HepG2 (cell line): ENCODE results near the gene HERC4. TPM values are rescaled to one million over a fixed set of nuclear protein-coding genes. Genes with fewer than 3 reads are reported as not detected.

Source experiments
- ATAC-seq: fragments of 200-7000 bp; cut with Tn5 transposase; 3 replicates; pipeline ENCODE4 v1.9.1; 2020; ENCODE audit warnings: mild to moderate bottlenecking, moderate library complexity
- BruUV-seq: library from RNA; stranded (reverse); fragments of 400-500 nt; replicated peaks from 2 replicates; lab custom pipeline; 2021; lab: Mats Ljungman, UMichigan
- CTCF ChIA-PET: fragments of 300-600 bp; formaldehyde crosslinking; extraction: SDS; loops from one replicate; lab custom pipeline; 2021; ENCODE audit warnings: low total read pairs, inconsistent platforms, low intra/inter-chr PET ratio; lab: Yijun Ruan, JAX
- POLR2A ChIA-PET: fragments of 350-600 bp; sonication (Branson Sonifier 250); formaldehyde crosslinking; loops from one replicate; lab custom pipeline; 2020; ENCODE audit warnings: antibody characterized with exemption, inconsistent platforms; lab: Yijun Ruan, JAX
- DNase-seq: peaks from one replicate; pipeline ENCODE4 v3.0.0-alpha.2; 2015; ENCODE audit warnings: low spot score
- FAIRE-seq: peaks from 3 replicates; lab custom pipeline; 2011; peaks lifted over from hg19 to GRCh38; lab: Jason Lieb, UNC
- H2AFZ ChIP-seq: one replicate; pipeline ENCODE4 v1.6.1; 2011; ENCODE audit warnings: low read length, inconsistent platforms
- H3K27ac ChIP-seq: fragments of 300-600 bp; 3 replicates; pipeline ENCODE4 v1.8.0; 2011; ENCODE audit warnings: mixed run types, mild to moderate bottlenecking, mixed read lengths, low read length, inconsistent platforms; ENCODE audit not compliant: insufficient read depth; ENCODE audit errors: extremely low read length
- H3K27me3 ChIP-seq, 2 experiments: fragments of 200-600 bp in 1 of 2; 2 replicates in 1 of 2; 3 replicates in 1 of 2; pipeline versions ENCODE4 v1.6.0 to v1.8.0; 2011; ENCODE audit warnings: low read length in 2 of 2, mild to moderate bottlenecking in 2 of 2, moderate library complexity in 2 of 2, inconsistent platforms in 1 of 2; ENCODE audit not compliant: insufficient read depth in 2 of 2, control insufficient read depth in 1 of 2
- H3K36me3 ChIP-seq, 2 experiments: fragments of 200-600 bp in 1 of 2; replicated peaks in 1 of 2; 2 replicates in 1 of 2; 3 replicates in 1 of 2; pipeline versions ENCODE4 v1.5.1 to v1.8.0; 2011; ENCODE audit warnings: low read length in 2 of 2, inconsistent platforms in 1 of 2; ENCODE audit not compliant: insufficient read depth in 2 of 2, control insufficient read depth in 1 of 2
- H3K4me1 ChIP-seq: 2 replicates; pipeline ENCODE4 v1.5.1; 2012; ENCODE audit warnings: low read length, inconsistent platforms; ENCODE audit not compliant: insufficient read depth
- H3K4me2 ChIP-seq: 2 replicates; pipeline ENCODE4 v1.6.0; 2011; ENCODE audit warnings: low read depth, low read length, inconsistent platforms
- H3K4me3 ChIP-seq, 3 experiments: fragments of 200-600 bp in 1 of 3; sonication (generic), shearing (Covaris generic) in 1 of 3; replicated peaks in 1 of 3; 2 replicates each; pipeline ENCODE4 v1.5.1; 2011 to 2016; ENCODE audit warnings: low read length in 3 of 3, inconsistent platforms in 2 of 3, low read depth in 2 of 3, mild to moderate bottlenecking in 2 of 3, control low read depth in 1 of 3, mixed read lengths in 1 of 3; ENCODE audit not compliant: insufficient read depth in 1 of 3
- H3K79me2 ChIP-seq: one replicate; pipeline ENCODE4 v1.6.1; 2011; ENCODE audit warnings: low read length, inconsistent platforms; ENCODE audit not compliant: insufficient read depth
- H3K9ac ChIP-seq: 2 replicates; pipeline ENCODE4 v1.6.0; 2011; ENCODE audit warnings: mild to moderate bottlenecking, low read depth, low read length, inconsistent platforms; ENCODE audit not compliant: insufficient read depth
- H3K9me3 ChIP-seq: 2 replicates; pipeline ENCODE4 v1.5.1; 2012; ENCODE audit warnings: mild to moderate bottlenecking, low read length
- H4K20me1 ChIP-seq: 2 replicates; pipeline ENCODE4 v1.6.0; 2011; ENCODE audit warnings: inconsistent platforms, mild to moderate bottlenecking, low read length, moderate library complexity; ENCODE audit not compliant: insufficient read depth
- BORCS8-MEF2B ChIP-seq: sonication (generic); formaldehyde crosslinking; IDR thresholded peaks from 2 replicates; pipeline ENCODE4 v1.8.0; 2022; ENCODE audit warnings: mild to moderate bottlenecking, missing genetic modification reagents
- CENPT ChIP-seq: sonication (generic); formaldehyde crosslinking; IDR thresholded peaks from 2 replicates; pipeline ENCODE4 v1.8.0; 2022; ENCODE audit warnings: low read depth, mild to moderate bottlenecking, moderate library complexity, missing genetic modification reagents
- CTCF ChIP-seq: sonication (generic); formaldehyde crosslinking; IDR thresholded peaks from 2 replicates; pipeline ENCODE4 v1.5.0; 2020; ENCODE audit warnings: mild to moderate bottlenecking, missing genetic modification reagents, moderate library complexity
- DR1 ChIP-seq: sonication (generic); formaldehyde crosslinking; IDR thresholded peaks from 2 replicates; pipeline ENCODE4 v1.8.0; 2021; ENCODE audit warnings: mild to moderate bottlenecking, missing genetic modification reagents, inconsistent platforms
- ETV6 ChIP-seq: sonication (generic); formaldehyde crosslinking; conservative IDR thresholded peaks from 2 replicates; pipeline ENCODE4 v1.4.0; 2020; ENCODE audit warnings: missing genetic modification reagents
- FOXM1 ChIP-seq: sonication (generic); formaldehyde crosslinking; IDR thresholded peaks from 2 replicates; pipeline ENCODE4 v1.5.0; 2020; ENCODE audit warnings: missing genetic modification reagents
- MIER2 ChIP-seq: IDR thresholded peaks from 2 replicates; pipeline ENCODE4 v1.6.1; 2016; ENCODE audit warnings: missing biosample characterization, missing genetic modification reagents
- PATZ1 ChIP-seq: sonication (generic); formaldehyde crosslinking; IDR thresholded peaks from 2 replicates; pipeline ENCODE4 v1.4.0; 2020; ENCODE audit warnings: missing genetic modification reagents
- PHF8 ChIP-seq: sonication (generic); formaldehyde crosslinking; IDR thresholded peaks from 2 replicates; pipeline ENCODE4 v1.5.0; 2020; ENCODE audit warnings: missing genetic modification reagents
- SMAD3 ChIP-seq: sonication (generic); formaldehyde crosslinking; IDR thresholded peaks from 2 replicates; pipeline ENCODE4 v1.4.0; 2020; ENCODE audit warnings: missing genetic modification reagents
- ZNF138 ChIP-seq: sonication (generic); formaldehyde crosslinking; IDR thresholded peaks from 2 replicates; pipeline ENCODE4 v1.5.0; 2020; ENCODE audit warnings: mild to moderate bottlenecking, low read depth, missing genetic modification reagents
- ZNF333 ChIP-seq: sonication (generic); formaldehyde crosslinking; IDR thresholded peaks from 2 replicates; pipeline ENCODE4 v1.4.0; 2020; ENCODE audit warnings: mild to moderate bottlenecking, missing genetic modification reagents, borderline replicate concordance
- ZNF546 ChIP-seq: sonication (generic); formaldehyde crosslinking; conservative IDR thresholded peaks from 2 replicates; pipeline ENCODE4 v1.8.1; 2023; ENCODE audit warnings: mild to moderate bottlenecking, missing genetic modification reagents
- WGBS: methylation state at CpG from one replicate; pipeline ENCODE4 v1.1.6; 2017; ENCODE audit warnings: low lambda C conversion rate; 5-methylcytosine and 5-hydroxymethylcytosine counted together
- in situ Hi-C: cut with HindIII; loops from 2 replicates; pipeline ENCODE4 v1.10.0; 2017; ENCODE audit warnings: low pct_unique_long_range_greater_than_20kb; ENCODE audit not compliant: extremely low pct_ligation_motif_present
- intact Hi-C: fragments of 100-400 bp; cut with micrococcal nuclease; formaldehyde crosslinking; loops from one replicate; pipeline ENCODE4 v1.10.0; 2022; ENCODE audit not compliant: unreplicated experiment
- polyA plus RNA-seq, 8 experiments: library from polyadenylated mRNA; depleted of rRNA in 3 of 8; stranded (reverse) in 7 of 8; unstranded in 1 of 8; fragments of >200 nt; fragmentation: Illumina TruSeq in 4 of 8; extraction: Trizol in 4 of 8; gene quantifications; 2 replicates each; pipeline versions ENCODE4 v1.2.1 to v1.2.3, GENCODE V29; 2011 to 2016; ENCODE audit warnings: low read depth in 4 of 8, missing spikeins in 1 of 8, mixed read lengths in 1 of 8; ENCODE audit not compliant: insufficient read depth in 1 of 8
- total RNA-seq, 5 experiments: library from RNA; depleted of rRNA; stranded (reverse); fragments of >200 nt; fragmentation: Illumina TruSeq; extraction: Trizol; gene quantifications; 2 replicates each; pipeline ENCODE4 v1.2.3, GENCODE V29; 2016; ENCODE audit warnings: low read depth in 1 of 5

HERC4 gene
- total and polyA plus RNA-seq, 2 of the 13 experiments (the other 11 are each of a cell fraction or from before 2014, with no cell fraction given) = 9.8 to 20.2 TPM

DNA sequence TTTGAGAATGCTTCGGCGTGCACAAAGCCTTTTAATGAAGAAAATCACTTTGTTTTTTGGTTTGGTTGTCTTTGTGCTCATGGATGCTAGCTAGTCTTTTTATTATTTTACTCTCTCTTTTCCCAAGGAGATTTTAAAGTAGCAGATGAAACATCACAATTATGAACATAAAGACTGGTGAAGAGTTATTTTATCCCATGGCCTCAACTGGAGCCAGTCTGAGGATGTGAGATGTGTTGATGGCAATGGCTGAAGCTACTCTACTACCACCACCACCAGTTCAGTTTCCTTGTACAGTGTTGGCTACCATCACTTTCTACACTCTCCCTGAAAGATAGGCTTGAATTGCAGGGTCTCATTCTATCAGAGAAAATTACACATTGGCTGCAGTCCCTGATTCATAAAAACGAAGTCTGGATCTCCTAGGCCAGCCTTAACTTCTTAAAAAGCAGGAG is 494 bp upstream of the HERC4 start (continued):
- TF ChIP-seq CENPT (CRISPR knock-in tag) (no peak), ZNF138 (no peak), CTCF (CRISPR knock-in tag) (no peak), ZNF333 (CRISPR knock-in tag) (no peak), ETV6 (no peak)

DNA sequence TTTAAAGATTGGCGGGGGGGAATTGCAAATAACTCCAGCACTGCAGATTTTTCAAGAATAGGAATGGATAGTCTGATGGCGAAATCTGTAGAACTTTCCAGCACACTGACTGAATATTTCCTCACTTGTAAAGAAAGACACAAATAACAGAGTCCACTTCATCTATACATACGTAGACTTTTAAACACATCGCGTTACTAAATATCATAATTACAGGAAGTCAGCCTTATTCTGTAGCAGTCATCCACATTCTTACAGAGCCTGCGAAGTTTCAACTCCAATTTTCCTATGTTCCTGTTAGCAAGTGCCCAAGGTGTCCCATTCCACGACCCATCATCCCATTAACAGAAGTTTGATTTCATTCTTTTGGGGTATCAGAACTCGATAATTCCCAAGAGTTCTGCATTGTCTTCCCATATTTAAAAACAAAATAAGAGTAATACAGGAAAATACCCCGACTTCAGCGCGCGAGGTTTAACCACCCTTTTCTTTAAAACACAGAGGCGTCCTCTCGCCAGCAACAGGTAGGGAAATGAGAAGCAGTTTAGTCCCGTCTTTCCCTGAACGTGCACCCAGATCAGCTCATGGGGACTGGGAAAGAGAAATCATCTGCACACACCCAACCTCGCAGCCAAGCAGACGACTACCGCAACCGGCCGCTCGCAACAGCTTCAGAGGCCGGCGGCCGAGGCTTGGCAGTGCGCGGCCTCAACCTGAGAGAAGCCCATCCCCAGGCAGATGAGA is 880 bp downstream of the HERC4 start:
- Histone ChIP-seq H2AFZ (no peak overlapping the region), H3K4me1 (peaks cover 37% of the 10 kb centered on the region), H3K36me3 (peaks cover 0 to 13% of the 10 kb centered on the region in 2 experiments; a peak in 1 of 5 replicates), H3K9me3 (no peaks in the 10 kb centered on the region), H3K4me2 (peak overlapping the region; percentile 67), H3K27me3 (no peaks in the 10 kb centered on the region), H3K4me3 (peak overlapping the region; percentile 91 to 99 (median 94)), H3K9ac (peak overlapping the region; percentile 92), H4K20me1 (no peaks in the 10 kb centered on the region; the same call in 1 of the 2 replicates), H3K27ac (peak overlapping the region; percentile 96), H3K79me2 (peaks cover 43% of the 10 kb centered on the region)
- no peak for DNase-seq
- in situ Hi-C loops (no loop called here), intact Hi-C loops (loop anchor here (1.0 to 10.0 kb wide), 3 partner anchors 49 to 219 kb away; no protein-coding TSS in a partner anchor)
- under 1% methylated on average over 15 of the region's 27 CpGs for WGBS
- TSS peak; percentile 56 for BruUV-seq
- POLR2A ChIA-PET = no interaction called here
- CTCF ChIA-PET = no interaction called here
- 0 out of 3 replicates have a peak, but pooled peaks have one; percentile 7 for ATAC-seq
- no peak for FAIRE-seq
- TF ChIP-seq SMAD3 (CRISPR knock-in tag) (no peak; the same call in 1 of the 2 replicates), MIER2 (no peak), PHF8 (CRISPR knock-in tag) (no peak), ZNF546 (CRISPR knock-in tag) (no peak; the same call in 1 of the 2 replicates), FOXM1 (CRISPR knock-in tag) (no peak), BORCS8-MEF2B (no peak), PATZ1 (CRISPR knock-in tag) (no peak), DR1 (CRISPR knock-in tag) (0 out of 2 replicates have a peak, but pooled peaks have one; percentile 6)
